HG03196 (cell line): ENCODE results near the gene TSHB.
"Not testable (repeated sequence)": the region's sequence is repeated elsewhere in the genome, so short reads cannot be mapped to it uniquely, and the experiment has no call there.

Experiments
- ATAC-seq: cut with Tn5 transposase; IDR thresholded peaks from one replicate; pipeline ENCODE4 v1.9.1; 2021; ENCODE audit not compliant: unreplicated experiment

TSHB gene

DNA sequence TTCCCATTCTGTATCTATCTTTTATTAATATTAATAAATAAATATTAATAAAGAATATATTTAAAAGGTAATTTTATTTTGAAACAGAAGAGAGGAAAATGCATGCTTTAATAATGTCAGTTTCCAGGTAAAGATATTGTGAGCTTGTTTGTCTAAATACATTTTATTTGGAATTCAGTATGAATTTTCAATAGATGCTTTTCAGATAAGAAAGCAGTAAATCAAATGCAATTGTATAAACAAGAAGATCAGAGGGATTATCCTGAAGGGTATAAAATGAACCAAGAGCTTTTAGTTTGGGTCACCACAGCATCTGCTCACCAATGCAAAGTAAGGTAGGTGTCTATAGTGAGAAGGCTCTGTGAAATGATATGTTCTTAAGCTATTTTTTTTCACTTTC, at the start of gene TSHB:
Gene TSHB, plus strand, starts transcription at position 301 of the 400 bp plus-strand sequence. CDS start 3,537 bp downstream, outside the sequence.
- no peak for ATAC-seq

DNA sequence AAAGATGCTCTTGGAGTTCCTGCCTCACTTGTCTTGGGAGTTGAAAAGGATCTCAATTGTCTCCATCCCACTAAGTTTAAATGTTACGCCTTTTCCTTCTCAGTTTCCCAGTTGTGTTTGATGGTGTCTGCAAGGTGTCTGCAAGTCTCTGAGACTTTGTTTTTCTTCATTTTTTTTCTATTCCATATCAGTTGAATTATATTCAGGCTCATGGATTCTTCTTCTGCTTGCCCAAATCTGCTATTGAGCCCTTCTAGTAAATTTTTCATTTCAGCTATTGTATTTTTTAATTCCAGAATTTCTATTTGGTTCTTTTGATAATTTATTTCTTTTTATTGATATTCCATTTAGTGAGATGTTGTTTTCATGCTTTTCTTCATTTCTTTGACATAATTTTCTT, 47.4 kb upstream of the TSHB start:
- ATAC-seq, result no peak

DNA sequence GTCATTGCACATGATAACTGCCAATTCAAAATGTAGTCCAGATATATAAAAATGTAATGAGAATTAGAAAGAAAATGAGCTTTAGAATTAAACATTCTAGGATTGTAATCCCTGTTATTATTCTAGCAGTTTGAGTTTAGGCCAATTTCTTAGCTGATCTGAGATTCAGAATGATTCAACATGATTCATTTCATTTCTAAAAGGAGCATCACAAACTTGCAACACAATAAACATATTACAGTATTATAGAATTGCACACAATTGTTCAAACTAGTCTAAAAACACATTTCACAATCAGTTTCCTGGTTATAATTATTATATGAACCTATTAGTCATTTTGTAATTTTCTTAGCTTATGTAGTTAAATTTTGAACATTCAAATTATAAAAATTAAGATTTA, 43.3 kb upstream of the TSHB start:
- no peak for ATAC-seq

DNA sequence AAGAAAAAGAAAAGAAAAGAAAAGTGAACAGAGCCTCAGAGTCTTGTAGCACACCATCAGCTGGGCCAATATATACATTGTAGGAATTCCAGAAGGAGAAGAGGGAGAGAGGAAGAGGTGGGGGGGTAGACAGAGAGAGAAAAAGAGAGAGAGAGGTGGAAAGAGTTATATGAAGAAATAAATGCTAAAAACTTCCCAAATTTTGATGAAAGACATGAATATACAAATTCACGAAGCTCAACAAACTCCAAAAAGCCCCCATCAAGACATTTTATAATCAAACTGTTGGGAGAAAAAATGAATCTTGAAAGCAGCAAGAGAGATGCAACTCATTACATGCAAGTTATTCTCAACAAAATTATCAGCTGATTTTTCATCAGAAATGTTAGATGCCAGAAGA, 41.5 kb upstream of the TSHB start:
- ATAC-seq, result no peak

DNA sequence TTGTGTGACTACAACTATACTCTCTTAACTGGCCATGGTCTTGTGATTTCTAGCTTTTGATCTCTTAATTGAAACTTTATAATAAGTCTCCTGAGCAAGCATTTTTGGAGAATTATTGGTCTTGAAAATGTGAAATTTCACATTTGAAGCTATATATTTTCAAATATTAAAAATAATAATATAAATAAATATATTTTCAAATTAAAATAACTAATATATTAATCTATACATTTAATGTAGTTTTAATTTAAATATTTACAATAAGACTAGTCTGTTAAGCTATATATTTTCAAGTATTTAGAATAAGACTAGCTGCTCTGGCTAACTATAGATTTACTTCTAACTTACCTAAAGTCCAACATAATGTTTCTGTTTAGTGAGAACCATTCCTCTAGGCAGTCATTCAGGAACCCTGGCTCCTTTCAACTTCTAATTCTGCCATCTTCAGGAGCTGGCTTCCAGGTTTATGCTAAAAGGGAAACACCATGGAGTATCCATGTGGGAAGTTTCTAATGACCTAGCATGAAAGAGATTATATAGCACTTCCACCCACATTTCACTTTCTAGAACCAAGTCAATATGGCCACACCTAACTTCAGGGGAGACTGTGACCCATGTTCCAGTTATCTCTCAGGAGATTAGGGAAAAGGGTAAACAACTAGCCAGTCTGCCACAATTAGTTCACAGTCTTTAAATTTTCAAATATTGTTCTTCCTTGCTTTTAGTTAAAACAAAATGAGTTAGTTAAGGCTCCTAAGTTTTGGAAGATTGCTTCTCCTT, 31.9 kb upstream of the TSHB start:
- ATAC-seq, result no peak

DNA sequence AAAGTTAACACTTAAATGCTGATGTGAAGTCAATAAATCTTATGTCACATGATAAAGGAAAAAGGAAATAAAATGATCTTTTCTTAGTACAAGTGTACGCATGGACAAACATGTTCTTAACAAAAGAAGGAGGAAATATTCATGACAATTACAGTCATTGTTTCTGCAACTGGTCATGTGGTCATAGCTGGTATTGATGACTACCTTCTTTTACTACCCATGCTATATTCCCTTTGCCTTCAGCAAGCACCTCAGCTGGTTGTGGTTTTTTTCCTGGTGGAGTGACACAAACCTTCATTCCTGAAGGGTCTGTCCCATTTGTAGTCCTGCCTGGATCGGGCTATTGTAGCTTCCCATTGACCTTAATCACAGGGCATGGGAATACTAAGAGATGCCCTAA, 23.4 kb upstream of the TSHB start:
- no peak for ATAC-seq

DNA sequence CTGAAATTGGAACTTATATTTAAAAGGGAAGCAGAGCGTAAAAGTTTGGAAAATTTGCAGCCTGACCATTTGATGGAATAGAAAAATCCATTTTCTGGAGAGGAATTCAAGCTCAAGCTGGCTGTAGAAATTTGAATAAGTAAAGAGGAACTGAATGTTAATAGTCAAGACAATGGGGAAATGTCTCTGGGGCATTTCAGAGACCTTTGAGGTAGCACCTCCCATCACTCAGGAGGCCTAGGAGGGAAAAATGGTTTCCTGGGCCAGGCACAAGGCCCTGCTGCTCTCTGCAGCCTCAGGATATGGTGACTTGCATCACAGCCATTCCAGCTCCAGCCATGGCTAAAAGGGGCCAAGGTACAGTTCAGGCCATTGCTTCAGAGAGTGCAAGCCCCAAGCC, 17.6 kb upstream of the TSHB start:
- ATAC-seq, result no peak

DNA sequence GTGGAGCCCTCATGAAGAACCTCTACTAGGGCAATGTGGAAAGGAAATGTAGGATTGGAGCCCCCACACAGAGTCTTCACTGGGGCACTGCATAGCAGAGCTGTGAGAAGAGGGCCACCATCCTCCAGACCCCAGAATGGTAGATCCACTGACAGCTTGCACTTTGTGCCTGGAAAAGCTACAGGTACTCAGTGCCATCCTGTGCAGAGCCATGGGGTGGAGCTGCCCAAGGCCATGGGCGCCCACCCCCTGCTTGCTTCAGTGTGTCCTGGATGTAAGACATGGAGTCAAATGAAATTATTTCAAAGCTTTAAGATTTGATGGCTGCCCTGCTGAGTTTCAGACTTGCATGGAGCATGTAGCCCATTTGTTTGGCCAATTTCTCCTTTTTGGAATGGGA, 17.2 kb upstream of the TSHB start:
- ATAC-seq, result no peak

DNA sequence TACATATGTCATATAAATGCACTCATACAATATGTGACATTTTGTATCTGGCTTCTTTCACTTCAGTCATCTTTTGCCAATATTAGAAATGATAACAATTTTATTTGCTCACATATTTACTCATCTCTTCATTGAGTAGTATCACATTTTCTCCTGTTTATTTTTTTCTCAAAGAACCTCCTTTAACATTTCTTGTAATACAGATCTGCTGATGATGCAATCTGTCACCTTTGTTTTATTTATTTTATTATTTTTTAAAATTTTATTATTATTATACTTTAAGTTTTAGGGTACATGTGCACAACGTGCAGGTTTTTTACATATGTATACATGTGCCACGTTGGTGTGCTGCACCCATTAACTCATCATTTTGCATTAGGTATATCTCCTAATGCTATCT, 15.8 kb upstream of the TSHB start:
- no peak for ATAC-seq

DNA sequence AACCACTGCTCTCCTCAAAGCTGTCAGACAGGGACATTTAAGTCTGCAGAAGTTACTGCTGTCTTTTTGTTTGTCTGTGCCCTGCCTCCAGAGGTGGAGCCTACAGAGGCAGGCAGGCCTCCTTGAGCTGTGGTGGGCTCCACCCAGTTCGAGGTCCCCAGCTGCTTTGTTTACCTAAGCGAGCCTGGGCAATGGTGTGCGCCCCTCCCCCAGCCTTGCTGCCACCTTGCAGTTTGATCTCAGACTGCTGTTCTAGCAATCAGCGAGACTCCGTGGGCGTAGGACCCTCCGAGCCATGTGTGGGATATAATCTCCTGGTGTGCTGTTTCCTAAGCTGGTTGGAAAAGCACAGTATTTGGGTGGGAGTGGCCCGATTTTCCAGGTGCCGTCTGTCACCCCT, 10.1 kb upstream of the TSHB start:
- ATAC-seq, result not testable (repeated sequence)

DNA sequence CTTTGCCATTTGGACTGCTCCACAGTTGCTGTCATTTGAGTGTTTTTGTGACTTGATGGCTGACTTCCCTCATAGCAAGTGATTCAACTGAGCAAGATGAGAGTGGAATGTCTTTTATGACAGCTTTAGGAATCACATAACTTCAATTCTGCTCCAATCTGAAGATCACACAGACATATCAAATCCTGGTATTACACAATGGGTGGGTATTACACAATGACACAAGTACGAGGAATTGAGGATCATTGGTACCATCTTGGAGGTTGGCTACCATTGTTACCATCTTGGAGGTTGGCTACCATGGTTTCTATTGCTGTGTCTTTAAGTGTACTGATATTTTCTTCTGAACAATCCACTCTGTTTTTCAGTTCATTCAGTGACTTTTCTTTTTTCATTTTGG, 8.5 kb upstream of the TSHB start:
- ATAC-seq, result no peak

DNA sequence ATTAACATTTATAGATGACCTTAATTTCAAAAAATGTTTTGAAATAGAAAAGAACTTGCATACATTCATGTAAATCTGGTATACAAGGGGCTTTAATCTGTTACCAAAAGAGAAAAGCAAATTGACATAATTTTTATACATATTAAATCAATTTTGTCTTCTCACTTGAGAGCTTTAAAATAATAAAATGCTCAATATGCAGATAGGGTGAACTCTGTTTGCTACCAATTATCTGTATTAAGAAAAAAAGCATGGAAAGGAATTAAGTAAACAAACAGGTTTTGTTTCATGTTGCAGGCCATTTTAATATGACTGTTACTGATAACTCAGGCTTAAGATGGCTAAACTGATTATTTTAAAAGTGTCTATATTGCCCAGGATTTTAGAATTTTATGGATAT, 6.0 kb upstream of the TSHB start:
- ATAC-seq, result no peak

DNA sequence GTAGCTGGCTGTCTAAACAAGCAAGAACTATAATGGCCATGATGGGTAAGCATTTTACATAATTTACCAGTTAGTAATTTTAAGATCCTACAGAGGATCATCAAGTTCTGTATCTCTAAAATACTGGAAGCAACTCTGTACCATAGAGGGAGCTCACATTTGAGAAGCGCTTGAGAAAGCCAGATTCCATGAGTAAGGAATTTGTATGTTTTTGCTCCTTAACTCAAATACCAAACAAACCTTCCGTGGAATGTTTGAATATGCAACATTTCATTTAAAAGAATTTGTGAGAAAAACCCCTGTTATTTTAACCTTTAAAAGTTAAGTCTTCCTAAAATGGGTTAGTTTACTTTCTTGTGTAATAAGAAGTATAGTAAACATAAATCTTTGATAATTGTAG, 2.0 kb downstream of the TSHB start:
- no peak for ATAC-seq

DNA sequence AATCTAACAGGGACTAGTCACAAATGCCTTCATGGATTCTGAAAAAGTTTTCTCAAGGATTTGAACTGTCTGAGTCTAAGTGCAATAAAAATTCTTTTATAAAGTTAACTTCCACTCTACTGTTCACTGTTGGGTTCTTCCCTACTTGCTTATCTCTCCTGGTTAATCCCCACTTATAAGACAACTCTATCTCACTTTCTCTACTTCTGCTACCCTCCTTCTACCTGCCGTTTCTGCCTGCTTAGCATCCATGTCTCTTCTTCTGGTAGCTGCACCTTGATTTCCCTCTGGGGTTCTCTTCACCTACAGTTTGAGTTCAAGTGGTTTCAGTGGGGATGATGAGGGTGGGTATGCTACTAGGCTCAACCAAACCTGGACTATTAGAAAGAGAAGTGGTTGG, 6.0 kb downstream of the TSHB start:
- ATAC-seq, result no peak

DNA sequence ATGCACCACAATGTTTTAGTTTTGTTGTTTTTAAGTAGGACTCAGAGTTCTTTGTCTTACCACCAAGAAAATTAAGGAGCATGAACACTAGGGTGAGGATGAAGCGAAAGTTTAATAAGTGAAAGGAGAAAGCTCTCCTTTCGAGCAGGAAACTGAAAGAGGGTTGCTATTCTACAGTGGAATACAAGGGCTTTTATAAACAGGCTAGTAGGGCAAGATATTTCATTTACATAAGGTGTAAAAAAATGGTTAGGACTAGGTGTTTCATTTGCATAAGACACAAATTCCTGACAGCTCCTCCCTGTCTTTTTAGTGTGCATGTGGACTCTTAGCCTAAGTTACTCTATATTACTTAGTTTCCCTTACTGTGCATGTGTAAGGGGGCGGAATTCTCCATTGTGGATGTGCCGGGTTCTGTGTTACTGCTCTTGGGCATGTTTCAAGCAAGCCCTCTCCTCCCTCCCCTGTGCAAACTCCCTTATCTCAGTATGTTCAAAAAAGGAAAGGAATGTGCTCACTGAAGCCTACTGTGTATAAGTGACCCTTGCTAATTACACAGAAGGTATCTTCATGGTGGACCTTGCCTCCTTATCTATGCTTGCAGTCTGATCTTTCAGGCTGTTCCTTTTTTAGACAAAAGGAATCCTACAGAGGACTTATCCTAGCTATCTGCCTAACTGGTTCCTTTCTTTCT, 7.3 kb downstream of the TSHB start:
- ATAC-seq, result no peak

DNA sequence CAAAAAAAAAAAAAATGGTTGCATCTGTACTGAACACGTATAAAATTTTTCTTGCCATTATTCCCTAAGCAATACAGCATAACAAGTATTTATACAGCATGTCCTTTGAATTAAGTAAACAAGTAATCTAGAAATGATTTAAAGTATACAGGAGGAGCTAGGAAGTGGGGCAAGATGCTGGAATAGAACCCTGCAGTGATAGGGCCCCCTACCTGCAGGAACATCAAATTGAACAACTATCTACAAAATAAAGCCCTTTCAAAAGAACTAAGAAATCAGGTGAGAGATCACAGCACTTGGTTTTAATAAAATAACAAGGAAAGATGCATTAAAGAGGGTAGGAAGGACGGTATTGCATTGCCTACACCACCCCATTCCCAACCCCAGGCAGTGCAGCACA, 10.9 kb downstream of the TSHB start:
- no peak for ATAC-seq

DNA sequence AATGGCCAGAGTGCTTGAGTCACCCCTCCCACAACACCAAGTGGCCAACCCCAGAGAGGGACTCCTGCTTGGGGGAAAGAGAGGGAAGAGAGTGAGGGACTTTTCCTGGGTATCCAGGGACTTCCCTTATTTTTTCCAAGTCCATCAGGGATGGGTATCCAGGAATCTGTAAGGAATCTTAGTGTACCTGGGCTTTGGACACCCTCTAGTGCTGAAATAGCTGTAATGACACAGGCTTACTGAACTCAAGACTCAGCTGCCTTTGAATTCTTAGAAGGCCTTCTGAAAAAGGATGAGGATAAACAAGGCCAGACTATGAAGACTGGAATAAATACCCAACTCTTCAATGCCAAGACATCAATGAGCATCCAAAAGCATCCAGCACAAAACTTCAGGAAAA, 12.0 kb downstream of the TSHB start:
- no peak for ATAC-seq

DNA sequence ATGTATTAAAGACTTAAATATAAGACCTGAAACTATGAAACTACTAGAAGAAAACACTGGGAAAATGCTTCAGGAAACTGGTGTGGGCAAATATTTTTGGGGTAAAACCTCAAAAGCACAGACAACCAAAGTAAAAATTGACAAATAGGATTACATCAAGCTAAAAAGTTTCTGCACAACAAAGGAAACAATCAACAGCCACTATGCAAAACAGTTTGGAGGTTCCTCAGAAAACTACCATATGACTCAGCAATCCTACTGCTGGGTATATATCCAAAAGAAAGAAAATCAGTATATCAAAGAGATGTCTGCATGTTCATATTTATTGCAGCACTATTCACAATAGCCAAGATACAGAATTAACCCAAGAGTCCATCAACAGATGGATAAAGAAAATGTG, 17.1 kb downstream of the TSHB start:
- ATAC-seq, result no peak

DNA sequence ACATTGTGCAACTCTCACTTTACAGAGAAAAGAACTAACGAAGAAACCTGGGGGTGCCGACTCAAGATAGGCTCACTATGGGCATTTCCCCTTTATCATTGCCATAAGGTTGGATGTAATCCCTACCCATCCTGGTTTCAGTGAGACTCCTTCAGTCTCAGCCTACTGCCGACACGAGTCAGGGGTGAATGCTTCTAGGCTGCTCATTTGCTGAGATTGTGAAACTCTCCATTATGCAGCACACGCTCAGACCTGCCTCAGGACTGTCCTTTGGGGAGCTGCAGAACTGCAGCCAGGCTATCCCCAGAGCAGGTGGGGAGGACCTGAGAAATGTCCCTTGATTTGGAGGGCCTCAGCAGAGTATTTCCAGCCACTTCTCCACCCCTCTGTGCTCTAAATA, 22.2 kb downstream of the TSHB start:
- no peak for ATAC-seq

DNA sequence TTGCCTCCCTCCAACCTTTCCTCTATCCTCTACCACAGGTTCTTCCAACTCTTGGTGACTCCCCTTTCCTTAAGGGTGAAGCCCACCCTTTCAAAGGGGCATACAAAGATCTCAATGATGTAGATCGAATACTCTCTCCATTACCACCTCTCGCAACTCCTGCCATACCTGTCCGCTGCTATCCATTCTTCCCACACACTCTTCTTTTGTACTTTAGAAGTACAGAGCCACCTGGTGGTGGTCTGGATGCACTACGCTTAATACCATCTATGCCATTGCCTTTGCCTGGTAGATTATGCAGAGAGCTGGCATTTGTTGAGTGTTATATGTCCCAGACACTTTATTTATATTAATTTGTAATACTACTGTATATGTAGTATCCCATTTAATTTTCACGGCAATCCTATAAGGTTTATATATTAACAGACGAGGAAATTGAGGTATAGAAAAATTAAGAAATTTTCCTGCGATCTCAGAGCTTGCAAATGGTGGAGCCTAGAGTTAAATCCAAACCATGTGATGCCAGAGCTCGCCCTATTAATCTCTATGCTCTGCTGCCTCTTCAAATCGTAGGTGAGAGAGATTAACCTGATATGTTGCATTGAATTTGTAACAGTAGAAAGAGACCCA, 22.9 kb downstream of the TSHB start:
- no peak for ATAC-seq

DNA sequence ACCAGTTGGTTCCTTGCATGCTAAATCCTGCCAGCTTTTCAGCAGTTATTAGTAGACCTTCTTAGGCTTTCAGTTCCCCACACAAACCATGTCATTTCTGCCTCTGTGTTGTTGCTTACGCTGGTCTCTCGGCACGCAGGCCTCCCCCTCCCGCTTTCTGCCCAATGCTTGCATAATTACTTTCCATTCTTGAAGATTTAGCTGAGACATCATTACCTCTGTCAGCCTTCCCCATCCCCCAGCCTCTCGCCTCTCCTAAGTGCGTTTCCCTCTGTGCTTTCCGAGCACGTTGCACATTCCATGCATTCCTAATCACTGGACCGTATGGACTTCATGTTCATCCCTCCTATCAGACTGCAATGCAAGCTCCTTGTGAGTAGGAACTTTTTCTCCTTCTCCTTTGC, 26.8 kb downstream of the TSHB start:
- no peak for ATAC-seq

DNA sequence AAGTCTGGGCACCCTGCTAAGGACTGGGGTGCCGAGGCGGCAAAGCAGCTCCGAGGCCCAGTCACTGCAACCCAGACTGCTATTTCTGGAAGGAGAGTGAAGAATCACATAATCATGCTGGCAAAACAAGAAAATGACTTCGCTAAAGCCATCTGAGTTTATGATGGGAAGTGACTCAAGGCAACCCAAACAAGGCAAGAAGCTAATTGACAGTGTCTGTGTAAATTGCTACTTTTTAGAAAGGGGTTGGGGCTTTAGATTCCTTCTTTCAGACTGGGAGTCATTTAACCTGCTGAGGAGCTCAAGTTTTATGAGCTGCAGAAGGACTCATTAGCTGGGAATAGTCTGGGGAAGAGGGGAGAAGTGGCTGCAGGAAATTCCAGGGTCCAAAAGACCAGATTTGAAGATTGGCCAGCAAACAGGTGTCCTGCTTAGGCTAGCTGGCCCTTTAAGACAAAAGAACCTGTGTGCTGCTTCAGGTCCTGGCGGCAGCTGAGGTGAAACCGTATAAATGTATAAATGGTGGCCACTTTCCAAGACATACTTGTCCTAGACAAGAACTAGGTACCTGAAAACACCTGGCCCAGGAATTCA, 28.1 kb downstream of the TSHB start:
- no peak for ATAC-seq
